ENCODE results near the gene POLRMT.
"Not testable (repeated sequence)": the region's sequence is repeated elsewhere in the genome, so short reads cannot be mapped to it uniquely, and the experiment has no call there.

The POLRMT gene

GRCh38 chr19:585146-585545 is 48.2 kb downstream of the POLRMT start:
- 85% methylated on average over 25 of the region's 34 CpGs for WGBS (ENCODE audit: insufficient coverage)
- POLR2A ChIA-PET; DNase-seq; H3K4me3 ChIP-seq (ENCODE audit: control insufficient read depth in 1 of 7, extremely low read depth in 1 of 7, insufficient read depth in 4 of 7, low read depth in 2 of 7, low read length in 6 of 7); H3K27ac ChIP-seq (ENCODE audit: insufficient read depth in 1 of 2, low read depth in 1 of 2, low read length in 2 of 2, poor library complexity in 1 of 2, severe bottlenecking in 2 of 2); H3K9me3 ChIP-seq (ENCODE audit: control extremely low read depth in 1 of 5, control insufficient read depth in 4 of 5, insufficient read depth in 2 of 5, low read depth in 1 of 5, low read length in 4 of 5): not testable (repeated sequence)
- peaks cover 0 to 18% (median 17%) of the 10 kb centered on the region in 4 experiments for H3K4me1 ChIP-seq (ENCODE audit: control extremely low read depth in 1 of 4, control insufficient read depth in 4 of 4, insufficient read depth in 4 of 4, low read length in 3 of 4)
- CTCF ChIA-PET = interaction anchor here (1.1 to 4.6 kb wide), 8 partner anchors 10 to 157 kb away, joined by 3 to 28 read pairs (median 4); no protein-coding TSS in a partner anchor
- H3K27me3 ChIP-seq (replicated peaks in 2 of 5; ENCODE audit: control insufficient read depth in 4 of 5, insufficient read depth in 5 of 5, low read length in 4 of 5) = peaks cover 0 to 46% (median 12%) of the 10 kb centered on the region in 5 experiments
- peaks cover 2 to 28% (median 19%) of the 10 kb centered on the region in 4 experiments for H3K36me3 ChIP-seq (ENCODE audit: control insufficient read depth in 4 of 4, insufficient read depth in 4 of 4, low read length in 3 of 4)

- WGBS (ENCODE audit: insufficient coverage) = 39% methylated on average over 34 of the region's 38 CpGs
- DNase-seq = peak; percentile 70 to 83 (median 82)
- CTCF ChIA-PET = interaction anchor here (0.7 to 4.6 kb wide), 15 partner anchors 9 to 168 kb away, joined by 3 to 28 read pairs (median 3); partner anchors contain the start of gene BSG
- Histone ChIP-seq H3K36me3 (ENCODE audit: control insufficient read depth in 4 of 4, insufficient read depth in 4 of 4, low read length in 3 of 4) (peaks cover 2 to 36% (median 22%) of the 10 kb centered on the region in 4 experiments), H3K27ac (ENCODE audit: insufficient read depth in 1 of 2, low read depth in 1 of 2, low read length in 2 of 2, poor library complexity in 1 of 2, severe bottlenecking in 2 of 2) (no peak overlapping the region), H3K4me1 (ENCODE audit: control extremely low read depth in 1 of 4, control insufficient read depth in 4 of 4, insufficient read depth in 4 of 4, low read length in 3 of 4) (peaks cover 0 to 18% (median 16%) of the 10 kb centered on the region in 4 experiments), H3K27me3 (replicated peaks in 2 of 5; ENCODE audit: control insufficient read depth in 4 of 5, insufficient read depth in 5 of 5, low read length in 4 of 5) (peaks cover 0 to 45% (median 12%) of the 10 kb centered on the region in 5 experiments), H3K9me3 (ENCODE audit: control extremely low read depth in 1 of 5, control insufficient read depth in 4 of 5, insufficient read depth in 2 of 5, low read depth in 1 of 5, low read length in 4 of 5) (no peaks in the 10 kb centered on the region), H3K4me3 (ENCODE audit: control insufficient read depth in 1 of 7, extremely low read depth in 1 of 7, insufficient read depth in 4 of 7, low read depth in 2 of 7, low read length in 6 of 7) (no peak overlapping the region)
- POLR2A ChIA-PET = no interaction called here
Observed at GRCh38 chr19:584240-585001, 48.9 kb downstream of the POLRMT start.

GRCh38 chr19:583968-584239 is 49.4 kb downstream of the POLRMT start:
- CTCF ChIA-PET = interaction anchor here (0.7 to 4.6 kb wide), 13 partner anchors 9 to 169 kb away, joined by 3 to 28 read pairs (median 3); partner anchors contain the start of gene BSG
- POLR2A ChIA-PET = no interaction called here
- peaks cover 0 to 40% (median 7%) of the 10 kb centered on the region in 5 experiments for H3K27me3 ChIP-seq (replicated peaks in 2 of 5; ENCODE audit: control insufficient read depth in 4 of 5, insufficient read depth in 5 of 5, low read length in 4 of 5)
- 100% methylated on average over 2 of the region's 5 CpGs for WGBS (ENCODE audit: insufficient coverage)
- no peak overlapping the region for H3K27ac ChIP-seq (ENCODE audit: insufficient read depth in 1 of 2, low read depth in 1 of 2, low read length in 2 of 2, poor library complexity in 1 of 2, severe bottlenecking in 2 of 2)
- H3K36me3 ChIP-seq (ENCODE audit: control insufficient read depth in 4 of 4, insufficient read depth in 4 of 4, low read length in 3 of 4) = peaks cover 2 to 41% (median 23%) of the 10 kb centered on the region in 4 experiments
- peaks cover 0 to 13% (median 13%) of the 10 kb centered on the region in 4 experiments for H3K4me1 ChIP-seq (ENCODE audit: control extremely low read depth in 1 of 4, control insufficient read depth in 4 of 4, insufficient read depth in 4 of 4, low read length in 3 of 4)
- H3K4me3 ChIP-seq (ENCODE audit: control insufficient read depth in 1 of 7, extremely low read depth in 1 of 7, insufficient read depth in 4 of 7, low read depth in 2 of 7, low read length in 6 of 7) = no peak overlapping the region
- no peak for DNase-seq
- no peaks in the 10 kb centered on the region for H3K9me3 ChIP-seq (ENCODE audit: control extremely low read depth in 1 of 5, control insufficient read depth in 4 of 5, insufficient read depth in 2 of 5, low read depth in 1 of 5, low read length in 4 of 5)

GRCh38 chr19:583198-583967 is 50.0 kb downstream of the POLRMT start:
- WGBS (ENCODE audit: insufficient coverage) = 95% methylated on average over 19 of the region's 27 CpGs
- ChIA-PET POLR2A (no interaction called here), CTCF (interaction anchor here (0.7 to 4.6 kb wide), 12 partner anchors 8 to 169 kb away, joined by 3 to 28 read pairs (median 4); no protein-coding TSS in a partner anchor)
- Histone ChIP-seq H3K4me1 (ENCODE audit: control extremely low read depth in 1 of 4, control insufficient read depth in 4 of 4, insufficient read depth in 4 of 4, low read length in 3 of 4) (peaks cover 0 to 8% (median 7%) of the 10 kb centered on the region in 4 experiments), H3K36me3 (ENCODE audit: control insufficient read depth in 4 of 4, insufficient read depth in 4 of 4, low read length in 3 of 4) (peaks cover 2 to 44% (median 23%) of the 10 kb centered on the region in 4 experiments), H3K27me3 (replicated peaks in 2 of 5; ENCODE audit: control insufficient read depth in 4 of 5, insufficient read depth in 5 of 5, low read length in 4 of 5) (peaks cover 0 to 35% (median 6%) of the 10 kb centered on the region in 5 experiments), H3K9me3 (ENCODE audit: control extremely low read depth in 1 of 5, control insufficient read depth in 4 of 5, insufficient read depth in 2 of 5, low read depth in 1 of 5, low read length in 4 of 5) (no peaks in the 10 kb centered on the region), H3K4me3 (ENCODE audit: control insufficient read depth in 1 of 7, extremely low read depth in 1 of 7, insufficient read depth in 4 of 7, low read depth in 2 of 7, low read length in 6 of 7) (no peak overlapping the region), H3K27ac (ENCODE audit: insufficient read depth in 1 of 2, low read depth in 1 of 2, low read length in 2 of 2, poor library complexity in 1 of 2, severe bottlenecking in 2 of 2) (no peak overlapping the region)
- DNase-seq = no peak

- peaks cover 0 to 27% (median 4%) of the 10 kb centered on the region in 5 experiments for H3K27me3 ChIP-seq (replicated peaks in 2 of 5; ENCODE audit: control insufficient read depth in 4 of 5, insufficient read depth in 5 of 5, low read length in 4 of 5)
- H3K36me3 ChIP-seq (ENCODE audit: control insufficient read depth in 4 of 4, insufficient read depth in 4 of 4, low read length in 3 of 4) = peaks cover 2 to 51% (median 25%) of the 10 kb centered on the region in 4 experiments
- ChIA-PET POLR2A (no interaction called here), CTCF (interaction anchor here (1.0 kb wide), 1 partner anchor 8 kb away, joined by 3 read pairs; no protein-coding TSS in a partner anchor)
- peaks cover 0 to 2% (median under 1%) of the 10 kb centered on the region in 4 experiments for H3K4me1 ChIP-seq (ENCODE audit: control extremely low read depth in 1 of 4, control insufficient read depth in 4 of 4, insufficient read depth in 4 of 4, low read length in 3 of 4)
- no peak overlapping the region for H3K27ac ChIP-seq (ENCODE audit: insufficient read depth in 1 of 2, low read depth in 1 of 2, low read length in 2 of 2, poor library complexity in 1 of 2, severe bottlenecking in 2 of 2)
- no peak for DNase-seq
- 94% methylated on average over 28 of the region's 31 CpGs for WGBS (ENCODE audit: insufficient coverage)
- no peaks in the 10 kb centered on the region for H3K9me3 ChIP-seq (ENCODE audit: control extremely low read depth in 1 of 5, control insufficient read depth in 4 of 5, insufficient read depth in 2 of 5, low read depth in 1 of 5, low read length in 4 of 5)
- no peak overlapping the region for H3K4me3 ChIP-seq (ENCODE audit: control insufficient read depth in 1 of 7, extremely low read depth in 1 of 7, insufficient read depth in 4 of 7, low read depth in 2 of 7, low read length in 6 of 7)
Observed at GRCh38 chr19:582497-583197, 50.7 kb downstream of the POLRMT start.

GRCh38 chr19:581399-582111 is 51.8 kb downstream of the POLRMT start:
- ChIA-PET CTCF (interaction anchor here (1.6 kb wide), 1 partner anchor 29 kb away, joined by 4 read pairs; no protein-coding TSS in a partner anchor), POLR2A (no interaction called here)
- Histone ChIP-seq H3K27ac (ENCODE audit: insufficient read depth in 1 of 2, low read depth in 1 of 2, low read length in 2 of 2, poor library complexity in 1 of 2, severe bottlenecking in 2 of 2) (no peak overlapping the region), H3K27me3 (replicated peaks in 2 of 5; ENCODE audit: control insufficient read depth in 4 of 5, insufficient read depth in 5 of 5, low read length in 4 of 5) (peaks cover 0 to 17% (median 4%) of the 10 kb centered on the region in 5 experiments), H3K9me3 (ENCODE audit: control extremely low read depth in 1 of 5, control insufficient read depth in 4 of 5, insufficient read depth in 2 of 5, low read depth in 1 of 5, low read length in 4 of 5) (no peaks in the 10 kb centered on the region), H3K4me3 (ENCODE audit: control insufficient read depth in 1 of 7, extremely low read depth in 1 of 7, insufficient read depth in 4 of 7, low read depth in 2 of 7, low read length in 6 of 7) (no peak overlapping the region), H3K4me1 (ENCODE audit: control extremely low read depth in 1 of 4, control insufficient read depth in 4 of 4, insufficient read depth in 4 of 4, low read length in 3 of 4) (peaks cover 0 to 6% (median 2%) of the 10 kb centered on the region in 4 experiments), H3K36me3 (ENCODE audit: control insufficient read depth in 4 of 4, insufficient read depth in 4 of 4, low read length in 3 of 4) (peaks cover 2 to 54% (median 26%) of the 10 kb centered on the region in 4 experiments)
- WGBS (ENCODE audit: insufficient coverage) = 92% methylated on average over 39 of the region's 40 CpGs
- DNase-seq = no peak
